ENCODE measurements around the gene LRIT3. TPM values are rescaled to one million over a fixed set of nuclear protein-coding genes. Genes with fewer than 3 reads are reported as not detected.

Gene LRIT3
- total RNA-seq, 1 donor from 2014 or later = 0.07 TPM

DNA sequence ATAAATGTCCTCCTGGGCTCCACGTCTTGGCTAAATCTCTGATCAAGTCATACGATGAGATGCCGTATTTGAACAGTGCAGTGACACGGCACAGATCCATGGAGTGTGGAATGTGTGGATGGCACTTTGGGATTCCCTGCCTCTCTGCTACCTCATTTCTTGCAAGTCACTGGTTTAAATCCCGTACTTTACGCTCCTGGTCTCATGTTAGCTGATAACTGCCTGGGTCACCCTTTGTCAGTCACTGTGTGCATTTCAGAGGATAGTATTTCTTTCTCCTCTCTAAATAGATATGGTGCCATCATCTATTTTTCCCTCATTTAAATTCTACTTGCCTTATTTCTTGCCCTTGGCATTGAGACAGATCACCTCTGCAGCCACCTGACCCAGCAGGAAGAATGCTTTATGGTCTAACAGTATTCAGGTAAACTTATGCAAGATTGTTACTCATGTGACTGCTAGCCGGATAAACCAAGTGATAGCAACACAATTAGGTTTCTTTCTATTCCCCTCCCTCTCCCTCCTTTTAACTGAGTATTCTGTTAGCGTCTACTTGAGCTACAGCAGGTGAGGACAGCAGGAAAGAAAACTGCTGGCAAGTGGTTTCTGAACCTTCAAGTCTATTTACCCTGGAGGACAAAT lies 67.6 kb downstream of the LRIT3 start:
- Mint-ChIP-seq H3K27ac (ENCODE audit: unreplicated experiment) (no peak overlapping the region), H3K9me3 (ENCODE audit: low read depth) (no peaks in the 10 kb centered on the region), H3K4me1 (ENCODE audit: low read depth) (peaks cover 27% of the 10 kb centered on the region), H3K4me3 (ENCODE audit: unreplicated experiment) (no peak overlapping the region), H3K27me3 (ENCODE audit: low read depth) (no peaks in the 10 kb centered on the region), H3K36me3 (ENCODE audit: low read depth) (no peaks in the 10 kb centered on the region)
- DNase-seq (ENCODE audit: low spot score) = no peak
- TF ChIP-seq, protein P1, sequence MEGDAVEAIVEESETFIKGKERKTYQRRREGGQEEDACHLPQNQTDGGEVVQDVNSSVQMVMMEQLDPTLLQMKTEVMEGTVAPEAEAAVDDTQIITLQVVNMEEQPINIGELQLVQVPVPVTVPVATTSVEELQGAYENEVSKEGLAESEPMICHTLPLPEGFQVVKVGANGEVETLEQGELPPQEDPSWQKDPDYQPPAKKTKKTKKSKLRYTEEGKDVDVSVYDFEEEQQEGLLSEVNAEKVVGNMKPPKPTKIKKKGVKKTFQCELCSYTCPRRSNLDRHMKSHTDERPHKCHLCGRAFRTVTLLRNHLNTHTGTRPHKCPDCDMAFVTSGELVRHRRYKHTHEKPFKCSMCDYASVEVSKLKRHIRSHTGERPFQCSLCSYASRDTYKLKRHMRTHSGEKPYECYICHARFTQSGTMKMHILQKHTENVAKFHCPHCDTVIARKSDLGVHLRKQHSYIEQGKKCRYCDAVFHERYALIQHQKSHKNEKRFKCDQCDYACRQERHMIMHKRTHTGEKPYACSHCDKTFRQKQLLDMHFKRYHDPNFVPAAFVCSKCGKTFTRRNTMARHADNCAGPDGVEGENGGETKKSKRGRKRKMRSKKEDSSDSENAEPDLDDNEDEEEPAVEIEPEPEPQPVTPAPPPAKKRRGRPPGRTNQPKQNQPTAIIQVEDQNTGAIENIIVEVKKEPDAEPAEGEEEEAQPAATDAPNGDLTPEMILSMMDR (IDR thresholded peaks at IDR 0.05) = no peak

DNA sequence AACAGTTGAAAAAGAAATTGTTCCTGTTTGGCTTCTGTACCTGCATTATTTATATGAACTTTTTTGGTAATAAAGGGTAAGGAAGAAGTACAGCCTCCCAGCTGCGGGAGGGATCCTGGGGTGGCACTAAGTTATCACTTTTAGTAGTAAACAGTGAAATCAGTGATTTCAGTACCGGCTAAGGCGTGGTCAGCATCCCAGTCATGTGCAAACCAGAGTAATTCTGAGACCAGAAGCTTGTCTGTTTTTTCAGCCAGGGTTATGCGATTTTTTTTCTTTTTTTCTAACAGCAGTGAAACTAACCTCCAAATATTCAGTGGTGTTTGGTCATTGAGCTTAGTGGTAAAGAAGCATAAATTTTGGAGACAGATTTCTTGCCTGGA lies 68.1 kb downstream of the LRIT3 start:
- no peak for DNase-seq (ENCODE audit: low spot score)
- Mint-ChIP-seq H3K27ac (ENCODE audit: unreplicated experiment) (no peak overlapping the region), H3K9me3 (ENCODE audit: low read depth) (no peaks in the 10 kb centered on the region), H3K27me3 (ENCODE audit: low read depth) (no peaks in the 10 kb centered on the region), H3K4me3 (ENCODE audit: unreplicated experiment) (no peak overlapping the region), H3K4me1 (ENCODE audit: low read depth) (peaks cover 32% of the 10 kb centered on the region), H3K36me3 (ENCODE audit: low read depth) (no peaks in the 10 kb centered on the region)
- TF ChIP-seq, protein P1 (IDR thresholded peaks at IDR 0.05) = no peak

DNA sequence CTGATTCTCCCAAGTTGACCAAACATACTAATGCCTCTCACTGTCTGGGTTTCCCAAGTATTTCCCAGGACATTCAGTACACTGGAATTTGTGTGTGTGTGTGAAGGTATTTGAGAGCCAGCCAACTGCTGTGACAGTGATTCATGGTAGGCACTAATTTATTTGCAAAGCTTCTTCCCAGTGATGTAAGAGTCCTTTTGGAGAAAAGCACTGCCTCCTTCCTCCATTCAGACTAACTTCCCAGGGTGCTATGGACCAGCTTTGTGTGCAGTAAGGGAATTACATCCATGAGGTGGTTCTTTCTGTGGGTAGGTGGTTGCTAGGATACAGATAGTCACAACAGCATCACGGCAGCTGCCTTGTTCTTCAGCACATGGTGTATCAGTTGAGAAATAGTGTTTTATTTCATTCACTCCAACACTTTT lies 73.5 kb downstream of the LRIT3 start:
- no peak overlapping the region for H3K4me3 Mint-ChIP-seq (ENCODE audit: unreplicated experiment)
- DNase-seq (ENCODE audit: low spot score) = no peak
- peaks cover 22% of the 10 kb centered on the region for H3K4me1 Mint-ChIP-seq (ENCODE audit: low read depth)
- H3K27ac Mint-ChIP-seq (ENCODE audit: unreplicated experiment) = peak overlapping the region; percentile 93
- no peaks in the 10 kb centered on the region for H3K9me3 Mint-ChIP-seq (ENCODE audit: low read depth)
- no peaks in the 10 kb centered on the region for H3K27me3 Mint-ChIP-seq (ENCODE audit: low read depth)
- TF ChIP-seq, protein P1 (IDR thresholded peaks at IDR 0.05) = no peak
- no peaks in the 10 kb centered on the region for H3K36me3 Mint-ChIP-seq (ENCODE audit: low read depth)

Other genes with a start within 250 kb of the LRIT3 start
- 16.3 to 19.1 TPM (median 16.7 TPM) in 3 replicates for gene CASP6, start 144.7 kb upstream of the LRIT3 start, total RNA-seq
- gene PLA2G12A, start 118.0 kb upstream of the LRIT3 start, total RNA-seq = 39.2 to 43.4 TPM (median 41.3 TPM) in 3 replicates
- gene CFI, start 46.1 kb upstream of the LRIT3 start, total RNA-seq = not detected in 3 replicates
- 18.5 to 20.7 TPM (median 20.2 TPM) in 3 replicates for gene GAR1, start 32.3 kb upstream of the LRIT3 start, total RNA-seq
- not detected in 3 replicates for gene RRH, start 20.1 kb upstream of the LRIT3 start, total RNA-seq
- gene EGF, start 64.8 kb downstream of the LRIT3 start, total RNA-seq = 0.87 to 1.4 TPM (median 1.3 TPM) in 3 replicates

All from chondrocyte (in vitro differentiated cells).